ENCODE measurements around the gene COLEC11. TPM values are rescaled to one million over a fixed set of nuclear protein-coding genes. Genes with fewer than 3 reads are reported as not detected.

The COLEC11 gene
- total RNA-seq, 1 experiment from 2014 or later, result not detected

DNA sequence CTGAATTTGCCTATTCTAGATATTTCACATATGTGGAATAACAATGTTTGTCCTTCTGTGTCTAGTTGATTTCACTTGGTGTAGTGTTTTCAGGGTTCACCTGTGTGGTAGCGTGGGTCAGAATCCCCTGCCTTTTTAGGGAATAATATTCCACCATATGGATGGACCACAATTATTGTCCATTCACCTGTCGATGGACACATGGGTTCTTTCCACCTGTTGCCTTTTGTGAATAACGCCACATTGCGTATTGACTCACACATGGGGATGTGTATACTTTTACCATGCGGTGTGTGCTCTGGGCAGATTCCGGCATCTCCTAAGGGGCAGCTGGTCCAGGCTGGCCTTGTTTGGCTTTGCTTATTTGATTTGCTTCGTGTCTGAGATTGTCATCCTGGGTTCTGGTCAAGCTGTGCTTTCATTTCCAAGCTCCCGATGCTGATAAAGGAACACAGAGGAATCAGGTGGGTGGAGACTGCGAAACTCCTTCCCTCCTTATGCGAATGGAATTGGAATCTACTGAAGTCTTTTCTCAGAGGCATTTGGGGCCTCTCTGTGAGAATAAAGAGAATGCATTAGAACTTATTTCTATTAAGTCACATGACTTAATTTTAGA, 44.2 kb downstream of the COLEC11 start:
- Mint-ChIP-seq H3K27me3 (ENCODE audit: unreplicated experiment) (peaks cover 77% of the 10 kb centered on the region), H3K27ac (ENCODE audit: unreplicated experiment) (no peak overlapping the region), H3K9me3 (ENCODE audit: low read depth, unreplicated experiment) (no peaks in the 10 kb centered on the region), H3K4me1 (ENCODE audit: low read depth, unreplicated experiment) (no peaks in the 10 kb centered on the region), H3K36me3 (ENCODE audit: insufficient read depth, unreplicated experiment) (peaks cover 5% of the 10 kb centered on the region), H3K4me3 (ENCODE audit: low read depth, unreplicated experiment) (no peak overlapping the region)
- no TSS peak for BruUV-seq (replicated peaks)
- CTCF ChIA-PET, result no interaction called here
- no peak for DNase-seq
- TF ChIP-seq, protein P1, sequence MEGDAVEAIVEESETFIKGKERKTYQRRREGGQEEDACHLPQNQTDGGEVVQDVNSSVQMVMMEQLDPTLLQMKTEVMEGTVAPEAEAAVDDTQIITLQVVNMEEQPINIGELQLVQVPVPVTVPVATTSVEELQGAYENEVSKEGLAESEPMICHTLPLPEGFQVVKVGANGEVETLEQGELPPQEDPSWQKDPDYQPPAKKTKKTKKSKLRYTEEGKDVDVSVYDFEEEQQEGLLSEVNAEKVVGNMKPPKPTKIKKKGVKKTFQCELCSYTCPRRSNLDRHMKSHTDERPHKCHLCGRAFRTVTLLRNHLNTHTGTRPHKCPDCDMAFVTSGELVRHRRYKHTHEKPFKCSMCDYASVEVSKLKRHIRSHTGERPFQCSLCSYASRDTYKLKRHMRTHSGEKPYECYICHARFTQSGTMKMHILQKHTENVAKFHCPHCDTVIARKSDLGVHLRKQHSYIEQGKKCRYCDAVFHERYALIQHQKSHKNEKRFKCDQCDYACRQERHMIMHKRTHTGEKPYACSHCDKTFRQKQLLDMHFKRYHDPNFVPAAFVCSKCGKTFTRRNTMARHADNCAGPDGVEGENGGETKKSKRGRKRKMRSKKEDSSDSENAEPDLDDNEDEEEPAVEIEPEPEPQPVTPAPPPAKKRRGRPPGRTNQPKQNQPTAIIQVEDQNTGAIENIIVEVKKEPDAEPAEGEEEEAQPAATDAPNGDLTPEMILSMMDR (IDR thresholded peaks at IDR 0.05; ENCODE audit: unreplicated experiment), result no peak
- intact Hi-C loops (cut with micrococcal nuclease; ENCODE audit: unreplicated experiment), result no loop called here

DNA sequence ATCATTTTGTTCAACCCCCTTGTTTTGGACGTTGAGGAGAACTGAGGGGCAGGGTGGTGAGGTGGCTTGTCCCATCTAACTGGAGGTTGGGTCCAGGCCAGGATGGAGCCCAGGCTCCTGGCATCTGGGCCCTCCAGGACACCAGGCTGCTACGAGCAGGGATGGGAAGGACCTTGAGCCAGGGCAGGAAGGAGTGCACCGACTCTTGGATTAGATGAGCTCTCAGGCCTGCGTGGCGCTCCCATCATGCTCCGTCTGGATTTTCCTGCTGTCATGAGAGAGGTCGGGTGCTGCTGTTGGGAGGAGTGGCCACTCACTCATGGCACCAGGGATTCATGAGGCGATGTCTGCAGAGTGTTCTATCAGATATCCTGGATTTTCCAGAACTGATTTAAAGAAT, 44.7 kb downstream of the COLEC11 start:
- no peak for DNase-seq
- intact Hi-C loops (cut with micrococcal nuclease; ENCODE audit: unreplicated experiment), result no loop called here
- TF ChIP-seq, protein P1 (IDR thresholded peaks at IDR 0.05; ENCODE audit: unreplicated experiment), result no peak
- no peak overlapping the region for H3K4me3 Mint-ChIP-seq (ENCODE audit: low read depth, unreplicated experiment)
- H3K9me3 Mint-ChIP-seq (ENCODE audit: low read depth, unreplicated experiment), result no peaks in the 10 kb centered on the region
- BruUV-seq (replicated peaks), result no TSS peak
- no peaks in the 10 kb centered on the region for H3K4me1 Mint-ChIP-seq (ENCODE audit: low read depth, unreplicated experiment)
- peaks cover 77% of the 10 kb centered on the region for H3K27me3 Mint-ChIP-seq (ENCODE audit: unreplicated experiment)
- CTCF ChIA-PET, result no interaction called here
- H3K27ac Mint-ChIP-seq (ENCODE audit: unreplicated experiment), result no peak overlapping the region
- H3K36me3 Mint-ChIP-seq (ENCODE audit: insufficient read depth, unreplicated experiment), result peaks cover 5% of the 10 kb centered on the region

DNA sequence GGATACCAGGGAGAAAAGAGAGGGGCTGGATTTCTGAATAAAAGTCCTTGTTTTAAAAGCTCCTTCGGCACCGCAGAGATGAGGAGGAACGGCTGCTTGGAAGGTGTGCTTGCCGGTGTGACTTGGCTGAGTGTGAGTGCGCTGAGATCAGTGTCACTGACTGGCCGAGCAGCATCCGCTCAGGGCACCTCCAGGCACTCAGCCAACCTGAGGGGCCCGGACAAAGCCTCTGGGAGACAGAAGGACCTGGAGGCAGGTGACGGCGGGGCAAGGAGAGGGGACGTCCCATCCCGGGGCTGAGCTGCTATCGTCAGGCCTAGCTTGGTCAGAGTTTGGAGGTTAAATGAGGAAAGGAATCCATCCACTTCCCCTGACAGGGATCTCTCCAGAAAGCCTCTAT, 46.3 kb downstream of the COLEC11 start:
- DNase-seq, result no peak
- no TSS peak for BruUV-seq (replicated peaks)
- no peak overlapping the region for H3K4me3 Mint-ChIP-seq (ENCODE audit: low read depth, unreplicated experiment)
- no peaks in the 10 kb centered on the region for H3K4me1 Mint-ChIP-seq (ENCODE audit: low read depth, unreplicated experiment)
- H3K27me3 Mint-ChIP-seq (ENCODE audit: unreplicated experiment), result peaks cover 77% of the 10 kb centered on the region
- TF ChIP-seq, protein P1 (IDR thresholded peaks at IDR 0.05; ENCODE audit: unreplicated experiment), result no peak
- intact Hi-C loops (cut with micrococcal nuclease; ENCODE audit: unreplicated experiment), result no loop called here
- CTCF ChIA-PET, result interaction anchor here (1.0 kb wide), 1 partner anchor 10 kb away, joined by 3 read pairs; no protein-coding TSS in a partner anchor
- peaks cover 5% of the 10 kb centered on the region for H3K36me3 Mint-ChIP-seq (ENCODE audit: insufficient read depth, unreplicated experiment)
- H3K27ac Mint-ChIP-seq (ENCODE audit: unreplicated experiment), result no peak overlapping the region
- no peaks in the 10 kb centered on the region for H3K9me3 Mint-ChIP-seq (ENCODE audit: low read depth, unreplicated experiment)

DNA sequence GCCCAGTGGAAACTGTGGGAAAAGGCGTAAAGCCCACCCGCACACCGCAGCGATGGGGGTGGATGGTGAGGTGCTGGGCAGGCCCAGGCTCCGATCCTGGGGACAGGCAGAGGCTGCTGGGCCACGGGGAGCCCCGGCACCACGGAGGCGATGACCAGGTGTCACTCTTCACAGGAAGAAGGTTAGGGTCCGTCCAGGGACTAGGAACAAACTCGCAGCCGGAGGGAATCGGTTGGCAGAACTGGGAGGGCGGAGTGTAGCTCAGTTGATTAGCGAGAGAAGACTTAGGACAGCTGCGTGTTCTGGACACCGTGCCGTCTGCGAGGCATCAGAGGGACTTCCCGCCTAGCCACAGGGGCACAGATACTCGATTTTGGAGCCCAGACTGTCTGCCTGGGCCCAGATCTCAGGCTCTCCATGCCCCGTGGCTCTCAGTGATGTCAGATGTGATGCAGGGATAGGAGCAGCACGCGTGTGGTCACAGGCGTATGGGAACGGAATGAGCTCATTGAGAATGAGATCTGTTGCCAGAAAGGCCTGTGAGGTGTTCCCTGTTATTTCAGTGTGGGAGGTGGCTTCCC, 47.0 kb downstream of the COLEC11 start:
- H3K27me3 Mint-ChIP-seq (ENCODE audit: unreplicated experiment), result peaks cover 77% of the 10 kb centered on the region
- no peak overlapping the region for H3K4me3 Mint-ChIP-seq (ENCODE audit: low read depth, unreplicated experiment)
- TF ChIP-seq, protein P1 (IDR thresholded peaks at IDR 0.05; ENCODE audit: unreplicated experiment), result no peak
- CTCF ChIA-PET, result interaction anchor here (1.0 kb wide), 1 partner anchor 10 kb away, joined by 3 read pairs; no protein-coding TSS in a partner anchor
- intact Hi-C loops (cut with micrococcal nuclease; ENCODE audit: unreplicated experiment), result no loop called here
- BruUV-seq (replicated peaks), result no TSS peak
- H3K4me1 Mint-ChIP-seq (ENCODE audit: low read depth, unreplicated experiment), result no peaks in the 10 kb centered on the region
- DNase-seq, result no peak
- H3K36me3 Mint-ChIP-seq (ENCODE audit: insufficient read depth, unreplicated experiment), result peaks cover 5% of the 10 kb centered on the region
- H3K9me3 Mint-ChIP-seq (ENCODE audit: low read depth, unreplicated experiment), result no peaks in the 10 kb centered on the region
- H3K27ac Mint-ChIP-seq (ENCODE audit: unreplicated experiment), result no peak overlapping the region
